GM12878 (cell line): ENCODE data around the gene GAS6. TPM values are rescaled to one million over a fixed set of nuclear protein-coding genes. Genes with fewer than 3 reads are reported as not detected.

Experiments used
- ATAC-seq: fragments of 200-7000 bp; cut with Tn5 transposase; 3 replicates; pipeline ENCODE4 v1.9.1; 2020; ENCODE audit warnings: mild to moderate bottlenecking, moderate library complexity
- BruUV-seq: library from RNA; stranded (reverse); fragments of 400-500 nt; replicated peaks from 2 replicates; lab custom pipeline; 2021; lab: Mats Ljungman, UMichigan
- CTCF ChIA-PET: fragments of 300-600 bp; sonication (Branson Sonifier 250); formaldehyde crosslinking; extraction: SDS; loops from one replicate; lab custom pipeline; 2021; ENCODE audit warnings: inconsistent platforms; lab: Yijun Ruan, JAX
- POLR2A ChIA-PET: fragments of 350-600 bp; formaldehyde crosslinking; extraction: SDS; loops from one replicate; lab custom pipeline; 2021; ENCODE audit warnings: inconsistent platforms; lab: Charles Lee
- RAD21 ChIA-PET: fragments of 300-600 bp; sonication (Branson Sonifier 250); formaldehyde crosslinking; loops from one replicate; lab custom pipeline; 2023; ENCODE audit warnings: antibody characterized with exemption; ENCODE audit not compliant: unreplicated experiment; lab: Charles Lee
- SMC1A ChIA-PET: fragments of 300-600 bp; sonication (Branson Sonifier 250); formaldehyde crosslinking; loops from one replicate; lab custom pipeline; 2023; ENCODE audit not compliant: unreplicated experiment, uncharacterized antibody; lab: Charles Lee
- DNase-seq: peaks from one replicate; pipeline ENCODE4 v3.0.0-alpha.2; 2011; ENCODE audit warnings: low read depth, low spot score
- FAIRE-seq: peaks from 3 replicates; lab custom pipeline; 2011; peaks lifted over from hg19 to GRCh38; lab: Jason Lieb, UNC
- H2AFZ ChIP-seq: 2 replicates; pipeline ENCODE4 v1.6.0; 2011; ENCODE audit warnings: low read depth, low read length, control low read depth; ENCODE audit not compliant: control insufficient read depth
- H3K27ac ChIP-seq: 2 replicates; pipeline ENCODE4 v1.5.1; 2011; ENCODE audit warnings: control low read depth; ENCODE audit not compliant: control insufficient read depth, insufficient read depth
- H3K27me3 ChIP-seq, 2 experiments: replicated peaks in 1 of 2; 2 replicates each; pipeline versions ENCODE4 v1.6.0 to v1.6.1; 2011; ENCODE audit warnings: low read length in 1 of 2; ENCODE audit not compliant: control insufficient read depth in 2 of 2, insufficient read depth in 2 of 2
- H3K36me3 ChIP-seq, 2 experiments: 2 replicates each; pipeline ENCODE4 v1.5.1; 2011; ENCODE audit warnings: low read length in 1 of 2; ENCODE audit not compliant: control insufficient read depth in 2 of 2, insufficient read depth in 2 of 2
- H3K4me1 ChIP-seq: 2 replicates; pipeline ENCODE4 v1.6.1; 2011; ENCODE audit warnings: mild to moderate bottlenecking, low read length, moderate library complexity, mixed read lengths; ENCODE audit not compliant: control insufficient read depth, insufficient read depth
- H3K4me2 ChIP-seq: 2 replicates; pipeline ENCODE4 v1.6.0; 2011; ENCODE audit warnings: control low read depth; ENCODE audit not compliant: control insufficient read depth, insufficient read depth
- H3K4me3 ChIP-seq: fragments of 200-600 bp; sonication (generic); 2 replicates; pipeline ENCODE4 v1.5.1; 2016
- H3K79me2 ChIP-seq: 2 replicates; pipeline ENCODE4 v1.6.0; 2011; ENCODE audit warnings: low read length; ENCODE audit not compliant: control insufficient read depth, insufficient read depth
- H3K9ac ChIP-seq: 2 replicates; pipeline ENCODE4 v1.8.0; 2011; ENCODE audit warnings: low read length, control low read depth, mixed read lengths; ENCODE audit not compliant: control insufficient read depth, insufficient read depth
- H3K9me3 ChIP-seq: replicated peaks from 3 replicates; pipeline ENCODE4 v1.5.1; 2011; ENCODE audit warnings: mild to moderate bottlenecking, low read length; ENCODE audit not compliant: control insufficient read depth, insufficient read depth
- H4K20me1 ChIP-seq: 2 replicates; pipeline ENCODE4 v1.6.0; 2011; ENCODE audit not compliant: control insufficient read depth, insufficient read depth
- NR2C1 ChIP-seq: fragments of 450-650 bp; IDR thresholded peaks from 2 replicates; pipeline ENCODE4 v1.6.1; 2017; ENCODE audit warnings: antibody characterized with exemption, mild to moderate bottlenecking, moderate library complexity
- POLR2AphosphoS2 ChIP-seq: IDR thresholded peaks from 2 replicates; pipeline ENCODE4 v1.6.1; 2011; ENCODE audit warnings: low read depth, mild to moderate bottlenecking, low read length, improper control_type of control experiment, moderate library complexity
- RAD21 ChIP-seq: IDR thresholded peaks from 2 replicates; pipeline ENCODE4 v1.6.1; 2011; ENCODE audit warnings: mild to moderate bottlenecking, low read depth, low read length, moderate library complexity; ENCODE audit not compliant: insufficient read depth
- ZNF207 ChIP-seq: fragments of 450-650 bp; IDR thresholded peaks from 2 replicates; pipeline ENCODE4 v1.6.1; 2014; ENCODE audit warnings: antibody characterized with exemption, mild to moderate bottlenecking, borderline replicate concordance
- WGBS: methylation state at CpG from one replicate; pipeline ENCODE4 v1.1.6; 2016; ENCODE audit warnings: low lambda C conversion rate; ENCODE audit not compliant: insufficient replicate concordance, insufficient coverage; ENCODE audit errors: missing lambda C conversion rate; 5-methylcytosine and 5-hydroxymethylcytosine counted together
- in situ Hi-C: fragments of 300-500 bp; cut with MboI; formaldehyde crosslinking; loops from 9 replicates; pipeline ENCODE4 v1.14.3; 2018; ENCODE audit warnings: mixed read lengths
- intact Hi-C: fragments of 100-400 bp; cut with micrococcal nuclease; formaldehyde crosslinking; loops from one replicate; pipeline ENCODE4 v1.14.2; 2022; ENCODE audit not compliant: unreplicated experiment
- polyA plus RNA-seq, 11 experiments: library from polyadenylated mRNA; depleted of rRNA in 4 of 11; unstranded in 6 of 11; stranded (reverse) in 5 of 11; fragments of >200 nt; fragmentation: Nextera tagmentation in 4 of 11; fragmentation: Illumina TruSeq in 1 of 11; extraction: Ambion mirVana in 4 of 11; extraction: Trizol in 1 of 11; gene quantifications; 1 replicate in 1 of 11; 2 replicates in 10 of 11; pipeline versions ENCODE4 v1.2.1 to v1.2.3, GENCODE V29; 2011 to 2016; ENCODE audit warnings: inconsistent platforms in 2 of 11, missing spikeins in 2 of 11, low read depth in 1 of 11
- total RNA-seq, 4 experiments: library from RNA; depleted of rRNA in 3 of 4; stranded (reverse); fragments of >200 nt in 3 of 4; fragmentation: Illumina TruSeq in 1 of 4; extraction: Trizol in 1 of 4; gene quantifications; 2 replicates each; pipeline versions ENCODE4 v1.2.1 to v1.2.3, GENCODE V29; 2013 to 2021
- TF ChIP-seq, protein P1 (sequence below): fragments of 450-650 bp; IDR thresholded peaks from 2 replicates; pipeline ENCODE4 v1.6.1; 2017; ENCODE audit warnings: mild to moderate bottlenecking, moderate library complexity
- TF ChIP-seq, protein P2 (sequence below): IDR thresholded peaks from 2 replicates; pipeline ENCODE4 v1.6.1; 2012; ENCODE audit warnings: low read depth, low read length, improper control_type of control experiment
- TF ChIP-seq, protein P3 (sequence below), 3 experiments: IDR thresholded peaks in 2 of 3; conservative IDR thresholded peaks in 1 of 3; 2 replicates each; pipeline ENCODE4 v1.5.1; 2011; ENCODE audit warnings: low read depth in 3 of 3, low read length in 3 of 3, mild to moderate bottlenecking in 3 of 3, control low read depth in 2 of 3, moderate library complexity in 2 of 3, inconsistent platforms in 1 of 3, mixed read lengths in 1 of 3; ENCODE audit not compliant: control insufficient read depth in 2 of 3, insufficient read depth in 1 of 3; ENCODE audit errors: extremely low read depth in 1 of 3
- TF ChIP-seq, protein P4 (sequence below): fragments of 450-650 bp; formaldehyde crosslinking; IDR thresholded peaks from 2 replicates; pipeline ENCODE4 v1.4.0; 2022; ENCODE audit warnings: mild to moderate bottlenecking, moderate library complexity

The GAS6 gene
- total and polyA plus RNA-seq, 10 of the 15 experiments (the other 5 are each of a cell fraction or from before 2014, with no cell fraction given): 0.03 to 0.59 (median 0.10) TPM; not detected in 2

DNA sequence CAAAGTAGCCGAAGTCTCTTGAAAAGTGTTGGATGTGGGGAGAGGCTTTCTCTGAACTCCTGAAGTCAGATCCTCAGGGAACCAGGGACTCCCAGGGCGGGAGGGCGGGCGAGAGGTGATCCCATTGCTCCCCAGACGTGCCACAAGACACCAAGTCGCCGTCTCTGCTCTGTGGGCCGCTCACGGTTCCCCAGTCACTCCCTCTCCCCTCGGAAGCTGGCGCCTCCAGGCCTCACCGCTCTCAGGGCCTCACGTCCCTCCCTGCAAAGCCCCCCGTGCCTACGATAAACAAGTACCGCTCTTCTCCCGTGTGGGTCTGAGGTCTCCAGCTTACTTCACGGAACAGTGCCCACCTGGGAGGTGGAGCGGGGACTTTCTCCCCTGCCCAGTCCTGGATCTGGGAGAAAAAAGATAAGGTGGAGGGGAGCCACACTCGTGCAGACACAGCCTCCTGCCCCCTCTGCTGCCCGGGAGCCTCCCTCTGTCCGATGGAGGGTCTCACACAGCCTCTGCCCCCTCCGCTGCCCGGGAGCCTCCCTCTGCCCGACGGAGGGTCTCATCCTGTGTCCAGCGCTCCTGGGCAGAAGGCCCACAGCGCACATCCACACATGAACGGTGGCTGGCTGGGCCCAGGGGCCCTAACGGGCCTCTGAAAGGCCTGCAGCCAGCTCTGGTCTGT, 50.7 kb downstream of the GAS6 start (continued):
- TF ChIP-seq, protein P1, sequence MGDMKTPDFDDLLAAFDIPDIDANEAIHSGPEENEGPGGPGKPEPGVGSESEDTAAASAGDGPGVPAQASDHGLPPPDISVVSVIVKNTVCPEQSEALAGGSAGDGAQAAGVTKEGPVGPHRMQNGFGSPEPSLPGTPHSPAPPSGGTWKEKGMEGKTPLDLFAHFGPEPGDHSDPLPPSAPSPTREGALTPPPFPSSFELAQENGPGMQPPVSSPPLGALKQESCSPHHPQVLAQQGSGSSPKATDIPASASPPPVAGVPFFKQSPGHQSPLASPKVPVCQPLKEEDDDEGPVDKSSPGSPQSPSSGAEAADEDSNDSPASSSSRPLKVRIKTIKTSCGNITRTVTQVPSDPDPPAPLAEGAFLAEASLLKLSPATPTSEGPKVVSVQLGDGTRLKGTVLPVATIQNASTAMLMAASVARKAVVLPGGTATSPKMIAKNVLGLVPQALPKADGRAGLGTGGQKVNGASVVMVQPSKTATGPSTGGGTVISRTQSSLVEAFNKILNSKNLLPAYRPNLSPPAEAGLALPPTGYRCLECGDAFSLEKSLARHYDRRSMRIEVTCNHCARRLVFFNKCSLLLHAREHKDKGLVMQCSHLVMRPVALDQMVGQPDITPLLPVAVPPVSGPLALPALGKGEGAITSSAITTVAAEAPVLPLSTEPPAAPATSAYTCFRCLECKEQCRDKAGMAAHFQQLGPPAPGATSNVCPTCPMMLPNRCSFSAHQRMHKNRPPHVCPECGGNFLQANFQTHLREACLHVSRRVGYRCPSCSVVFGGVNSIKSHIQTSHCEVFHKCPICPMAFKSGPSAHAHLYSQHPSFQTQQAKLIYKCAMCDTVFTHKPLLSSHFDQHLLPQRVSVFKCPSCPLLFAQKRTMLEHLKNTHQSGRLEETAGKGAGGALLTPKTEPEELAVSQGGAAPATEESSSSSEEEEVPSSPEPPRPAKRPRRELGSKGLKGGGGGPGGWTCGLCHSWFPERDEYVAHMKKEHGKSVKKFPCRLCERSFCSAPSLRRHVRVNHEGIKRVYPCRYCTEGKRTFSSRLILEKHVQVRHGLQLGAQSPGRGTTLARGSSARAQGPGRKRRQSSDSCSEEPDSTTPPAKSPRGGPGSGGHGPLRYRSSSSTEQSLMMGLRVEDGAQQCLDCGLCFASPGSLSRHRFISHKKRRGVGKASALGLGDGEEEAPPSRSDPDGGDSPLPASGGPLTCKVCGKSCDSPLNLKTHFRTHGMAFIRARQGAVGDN: no peak

DNA sequence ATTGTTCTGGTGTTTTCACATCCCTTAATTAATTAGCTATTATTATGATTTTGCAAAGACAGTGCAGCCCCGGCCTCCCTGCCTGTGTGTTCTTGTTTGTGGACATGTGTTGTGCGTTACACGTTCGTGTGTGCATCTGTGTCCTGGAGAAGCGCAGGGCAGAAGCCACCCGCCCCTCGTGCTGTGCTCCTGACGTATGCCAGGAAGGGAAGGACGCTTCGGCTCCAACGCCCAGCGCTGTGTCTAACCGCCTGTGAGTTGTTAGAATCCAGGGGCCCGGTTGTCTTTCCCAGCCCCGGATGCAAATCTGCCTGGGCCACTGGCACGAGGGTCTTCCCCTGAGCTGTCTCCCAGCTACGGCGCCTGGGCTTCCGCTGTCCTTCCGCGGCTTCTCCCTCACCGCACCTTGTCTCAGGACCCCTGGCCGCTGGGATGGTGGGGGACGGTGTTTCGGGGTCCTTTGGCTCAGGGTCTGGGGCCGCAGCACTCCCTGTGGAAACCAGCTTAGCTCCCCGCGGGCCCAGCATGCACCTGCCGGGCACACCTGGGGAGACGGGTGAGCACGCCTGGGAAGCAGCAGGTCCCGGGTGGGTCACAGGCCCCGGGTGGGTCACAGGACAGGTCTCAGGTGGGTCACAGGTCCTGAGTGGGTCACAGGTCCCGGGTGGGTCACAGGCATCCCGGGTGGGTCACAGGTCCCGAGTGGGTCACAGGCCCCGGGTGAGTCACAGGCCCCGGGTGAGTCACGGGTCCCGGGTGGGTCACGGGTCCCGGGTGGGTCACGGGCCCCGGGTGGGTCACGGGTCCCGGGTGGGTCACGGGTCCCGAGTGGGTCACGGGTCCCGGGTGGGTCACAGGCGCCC, 51.5 kb downstream of the GAS6 start:
- Histone ChIP-seq H3K9me3 (peaks cover 7% of the 10 kb centered on the region; the same call in 2 of the 3 replicates), H3K4me3 (no peak overlapping the region), H3K79me2 (no peaks in the 10 kb centered on the region; the same call in 1 of the 2 replicates), H3K27me3 (no peaks in the 10 kb centered on the region), H4K20me1 (no peaks in the 10 kb centered on the region), H3K9ac (no peak overlapping the region), H3K36me3 (no peaks in the 10 kb centered on the region), H2AFZ (no peak overlapping the region), H3K4me2 (no peak overlapping the region), H3K27ac (no peak overlapping the region), H3K4me1 (no peaks in the 10 kb centered on the region)
- FAIRE-seq (no peak), ATAC-seq (no peak), DNase-seq (no peak)
- SMC1A ChIA-PET: no interaction called here
- WGBS: 76% methylated on average over 31 of the region's 51 CpGs
- RAD21 ChIA-PET: no interaction called here
- POLR2A ChIA-PET: no interaction called here
- CTCF ChIA-PET: no interaction called here
- BruUV-seq: no TSS peak
- intact Hi-C loops: loop anchor here (10.0 kb wide), 1 partner anchor 332 kb away; no protein-coding TSS in a partner anchor
- in situ Hi-C loops: no loop called here
- TF ChIP-seq ZNF207 (no peak), RAD21 (no peak), NR2C1 (no peak), POLR2AphosphoS2 (no peak)
- TF ChIP-seq, protein P2, sequence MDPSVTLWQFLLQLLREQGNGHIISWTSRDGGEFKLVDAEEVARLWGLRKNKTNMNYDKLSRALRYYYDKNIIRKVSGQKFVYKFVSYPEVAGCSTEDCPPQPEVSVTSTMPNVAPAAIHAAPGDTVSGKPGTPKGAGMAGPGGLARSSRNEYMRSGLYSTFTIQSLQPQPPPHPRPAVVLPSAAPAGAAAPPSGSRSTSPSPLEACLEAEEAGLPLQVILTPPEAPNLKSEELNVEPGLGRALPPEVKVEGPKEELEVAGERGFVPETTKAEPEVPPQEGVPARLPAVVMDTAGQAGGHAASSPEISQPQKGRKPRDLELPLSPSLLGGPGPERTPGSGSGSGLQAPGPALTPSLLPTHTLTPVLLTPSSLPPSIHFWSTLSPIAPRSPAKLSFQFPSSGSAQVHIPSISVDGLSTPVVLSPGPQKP: no peak
- TF ChIP-seq, protein P3, sequence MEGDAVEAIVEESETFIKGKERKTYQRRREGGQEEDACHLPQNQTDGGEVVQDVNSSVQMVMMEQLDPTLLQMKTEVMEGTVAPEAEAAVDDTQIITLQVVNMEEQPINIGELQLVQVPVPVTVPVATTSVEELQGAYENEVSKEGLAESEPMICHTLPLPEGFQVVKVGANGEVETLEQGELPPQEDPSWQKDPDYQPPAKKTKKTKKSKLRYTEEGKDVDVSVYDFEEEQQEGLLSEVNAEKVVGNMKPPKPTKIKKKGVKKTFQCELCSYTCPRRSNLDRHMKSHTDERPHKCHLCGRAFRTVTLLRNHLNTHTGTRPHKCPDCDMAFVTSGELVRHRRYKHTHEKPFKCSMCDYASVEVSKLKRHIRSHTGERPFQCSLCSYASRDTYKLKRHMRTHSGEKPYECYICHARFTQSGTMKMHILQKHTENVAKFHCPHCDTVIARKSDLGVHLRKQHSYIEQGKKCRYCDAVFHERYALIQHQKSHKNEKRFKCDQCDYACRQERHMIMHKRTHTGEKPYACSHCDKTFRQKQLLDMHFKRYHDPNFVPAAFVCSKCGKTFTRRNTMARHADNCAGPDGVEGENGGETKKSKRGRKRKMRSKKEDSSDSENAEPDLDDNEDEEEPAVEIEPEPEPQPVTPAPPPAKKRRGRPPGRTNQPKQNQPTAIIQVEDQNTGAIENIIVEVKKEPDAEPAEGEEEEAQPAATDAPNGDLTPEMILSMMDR (IDR thresholded peaks at IDR 0.05 in 2 of 3, conservative IDR thresholded peaks at IDR 0.05 in 1 of 3; ENCODE audit: control insufficient read depth in 2 of 3, extremely low read depth in 1 of 3, insufficient read depth in 1 of 3, low read depth in 3 of 3, low read length in 3 of 3): no peak
- TF ChIP-seq, protein P4, sequence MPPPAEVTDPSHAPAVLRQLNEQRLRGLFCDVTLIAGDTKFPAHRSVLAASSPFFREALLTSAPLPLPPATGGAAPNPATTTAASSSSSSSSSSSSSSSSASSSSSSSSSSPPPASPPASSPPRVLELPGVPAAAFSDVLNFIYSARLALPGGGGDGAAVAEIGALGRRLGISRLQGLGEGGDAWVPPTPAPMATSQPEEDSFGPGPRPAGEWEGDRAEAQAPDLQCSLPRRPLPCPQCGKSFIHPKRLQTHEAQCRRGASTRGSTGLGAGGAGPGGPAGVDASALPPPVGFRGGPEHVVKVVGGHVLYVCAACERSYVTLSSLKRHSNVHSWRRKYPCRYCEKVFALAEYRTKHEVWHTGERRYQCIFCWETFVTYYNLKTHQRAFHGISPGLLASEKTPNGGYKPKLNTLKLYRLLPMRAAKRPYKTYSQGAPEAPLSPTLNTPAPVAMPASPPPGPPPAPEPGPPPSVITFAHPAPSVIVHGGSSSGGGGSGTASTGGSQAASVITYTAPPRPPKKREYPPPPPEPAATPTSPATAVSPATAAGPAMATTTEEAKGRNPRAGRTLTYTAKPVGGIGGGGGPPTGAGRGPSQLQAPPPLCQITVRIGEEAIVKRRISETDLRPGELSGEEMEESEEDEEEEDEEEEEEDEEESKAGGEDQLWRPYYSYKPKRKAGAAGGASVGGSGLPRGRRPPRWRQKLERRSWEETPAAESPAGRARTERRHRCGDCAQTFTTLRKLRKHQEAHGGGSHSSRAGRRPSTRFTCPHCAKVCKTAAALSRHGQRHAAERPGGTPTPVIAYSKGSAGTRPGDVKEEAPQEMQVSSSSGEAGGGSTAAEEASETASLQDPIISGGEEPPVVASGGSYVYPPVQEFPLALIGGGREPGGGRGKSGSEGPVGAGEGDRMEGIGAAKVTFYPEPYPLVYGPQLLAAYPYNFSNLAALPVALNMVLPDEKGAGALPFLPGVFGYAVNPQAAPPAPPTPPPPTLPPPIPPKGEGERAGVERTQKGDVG (CRISPR knock-in tag): no peak
